ENCODE measurements around the gene ASTN1.
"Not testable (repeated sequence)": the region's sequence is repeated elsewhere in the genome, so short reads cannot be mapped to it uniquely, and the experiment has no call there.

ASTN1 gene

DNA sequence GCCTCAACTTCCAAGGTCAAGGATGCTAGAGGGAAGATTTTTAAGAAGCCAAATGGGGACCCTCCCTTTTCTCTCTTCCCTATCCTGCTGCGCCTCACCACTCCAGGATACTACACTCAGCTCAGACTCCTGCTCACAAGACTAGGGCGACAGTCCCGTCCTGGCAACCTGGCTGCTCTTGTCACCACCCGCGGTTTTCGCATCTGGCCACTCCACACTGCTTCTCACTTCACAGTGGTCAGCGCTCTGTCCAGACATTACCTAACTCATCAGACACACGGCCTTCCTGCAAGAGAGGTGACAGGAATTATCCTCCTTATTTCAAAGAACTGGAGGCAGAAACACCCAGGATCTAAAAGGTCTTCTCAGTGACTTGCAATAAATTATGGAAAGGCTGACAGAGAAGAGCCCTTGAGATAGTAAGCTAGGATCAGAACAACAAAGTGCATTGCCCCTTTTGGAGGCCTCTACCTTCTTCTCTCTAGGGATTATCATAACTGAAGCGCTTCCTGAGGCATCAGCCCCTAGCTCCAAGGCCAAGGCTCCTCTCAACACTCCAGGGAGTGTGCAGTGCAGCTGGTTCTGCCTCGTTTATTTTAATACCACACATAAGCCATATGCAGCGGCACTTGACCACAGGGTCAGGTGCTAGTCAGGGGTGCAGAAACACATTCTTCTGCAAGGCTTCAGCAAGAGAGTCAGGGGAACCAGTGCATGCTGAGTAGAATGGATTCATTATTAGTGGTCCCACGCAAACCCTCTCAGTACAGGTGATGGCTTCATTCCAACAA, 41.9 kb downstream of the ASTN1 start:
- no peak overlapping the region for H3K4me3 ChIP-seq (ENCODE audit: low read length)
- no peak for DNase-seq (ENCODE audit: low read depth, low spot score)

DNA sequence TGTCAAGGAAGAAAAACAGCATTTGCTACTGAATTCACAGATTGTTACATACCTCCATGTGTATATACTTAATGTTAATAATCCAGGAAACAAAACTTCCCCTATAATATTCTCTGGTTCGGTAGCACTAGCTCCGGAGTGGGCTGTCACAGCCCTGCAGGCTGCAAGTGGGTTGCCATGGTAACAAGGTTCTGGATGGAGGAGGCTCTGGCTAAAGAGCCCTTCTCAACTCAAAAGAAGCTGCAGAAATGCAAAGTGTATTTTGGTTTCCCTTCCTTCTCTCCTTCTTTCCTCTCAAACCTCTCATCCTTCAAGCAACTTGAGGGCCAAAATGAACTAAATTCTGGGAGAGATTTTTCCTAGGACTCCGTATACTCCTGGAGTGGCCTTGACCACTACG, 45.2 kb downstream of the ASTN1 start:
- DNase-seq (ENCODE audit: low read depth, low spot score) = no peak
- H3K4me3 ChIP-seq (ENCODE audit: low read length) = no peak overlapping the region

DNA sequence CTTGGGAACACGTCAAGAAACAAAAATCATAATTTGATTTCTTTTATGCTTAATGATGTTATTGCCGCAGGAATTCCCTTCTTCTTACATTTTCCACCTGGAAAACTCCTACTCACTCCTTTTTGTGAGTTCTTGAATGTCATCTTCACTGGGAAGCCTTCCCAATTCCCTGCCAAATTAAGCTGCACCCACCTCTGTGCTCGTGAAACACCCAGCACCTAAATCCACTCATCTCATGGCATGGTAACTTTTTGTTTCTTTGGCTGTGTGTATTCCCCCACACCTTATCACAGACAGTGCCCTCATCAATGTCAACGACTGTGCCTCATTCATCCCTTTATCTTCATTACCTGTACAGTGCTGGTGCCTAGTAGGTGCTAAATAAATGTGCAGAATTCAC, 45.6 kb downstream of the ASTN1 start:
- no peak for DNase-seq (ENCODE audit: low read depth, low spot score)
- H3K4me3 ChIP-seq (ENCODE audit: low read length) = no peak overlapping the region

DNA sequence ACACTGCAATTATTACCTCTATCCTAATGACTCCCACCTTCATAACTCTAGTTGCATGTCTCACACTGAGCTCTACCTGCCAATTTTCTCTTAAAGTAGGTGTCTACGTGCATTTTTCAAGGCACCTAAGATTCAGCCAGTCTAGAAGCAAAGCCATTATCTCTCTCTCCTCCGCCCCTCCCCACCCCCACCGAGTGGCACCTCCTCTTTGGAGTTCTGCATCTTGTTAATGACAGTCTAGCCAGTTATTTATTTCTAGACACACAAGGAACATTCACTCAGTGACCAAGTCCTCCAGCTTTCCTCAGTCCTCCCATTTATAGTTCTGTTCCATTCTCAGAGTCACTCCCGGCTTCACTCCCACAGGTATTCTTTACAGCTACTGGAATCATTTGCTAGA, 47.6 kb downstream of the ASTN1 start:
- DNase-seq (ENCODE audit: low read depth, low spot score) = no peak
- H3K4me3 ChIP-seq (ENCODE audit: low read length) = no peak overlapping the region

DNA sequence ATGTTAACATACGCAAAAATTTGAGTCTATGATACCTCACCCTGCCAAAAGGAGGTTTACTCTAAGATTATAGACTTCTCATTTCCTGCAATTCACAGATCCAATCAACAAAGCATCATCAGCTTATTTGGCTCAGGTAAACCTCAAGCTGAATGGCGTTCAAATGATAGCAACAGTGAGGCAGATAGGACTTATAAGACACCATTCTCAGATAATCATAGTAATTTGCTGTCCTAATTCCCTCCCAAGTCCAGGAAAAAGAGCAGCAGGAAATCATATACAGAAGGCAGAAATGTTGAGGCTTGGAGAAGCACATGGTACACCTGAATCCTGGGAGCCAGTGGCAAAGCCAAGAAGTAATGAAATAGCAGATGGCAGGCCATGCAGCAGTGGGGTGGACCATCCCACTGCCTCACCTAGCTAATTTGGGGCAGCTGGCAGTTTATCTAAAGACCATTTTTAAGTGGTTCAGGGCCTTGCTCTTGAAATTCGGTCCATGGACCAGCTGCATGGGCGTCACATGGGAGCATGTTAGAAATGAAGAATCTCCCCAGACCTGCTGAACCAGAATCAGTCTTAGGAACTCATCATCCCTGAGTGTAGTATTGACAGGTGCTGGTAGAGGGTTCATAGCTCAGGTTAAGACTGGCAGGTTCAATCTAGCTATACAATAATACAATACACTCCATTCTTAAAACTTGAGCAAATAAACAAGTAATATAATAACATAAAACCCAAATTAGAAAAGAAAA, 57.7 kb downstream of the ASTN1 start:
- DNase-seq (ENCODE audit: low read depth, low spot score) = no peak
- H3K4me3 ChIP-seq (ENCODE audit: low read length) = no peak overlapping the region

DNA sequence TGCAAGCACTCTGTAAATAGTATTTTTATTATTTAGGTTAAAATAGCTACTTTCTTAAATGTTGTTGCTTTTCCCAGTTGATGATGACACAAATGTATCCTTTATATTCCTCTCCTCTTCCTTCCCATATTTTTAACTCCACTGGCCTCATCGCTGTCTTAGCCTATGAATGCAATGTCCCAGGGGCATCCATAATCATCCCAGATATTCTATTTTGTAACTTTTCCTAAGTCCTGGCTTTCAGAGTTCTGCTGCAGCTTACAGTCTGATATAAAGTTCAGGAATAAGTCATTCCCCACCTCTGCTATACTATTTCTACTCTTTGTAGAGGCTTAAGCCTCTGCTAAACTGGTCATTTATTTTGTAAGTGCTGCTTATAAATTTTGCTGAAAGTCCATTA, 58.3 kb downstream of the ASTN1 start:
- no peak overlapping the region for H3K4me3 ChIP-seq (ENCODE audit: low read length)
- no peak for DNase-seq (ENCODE audit: low read depth, low spot score)

DNA sequence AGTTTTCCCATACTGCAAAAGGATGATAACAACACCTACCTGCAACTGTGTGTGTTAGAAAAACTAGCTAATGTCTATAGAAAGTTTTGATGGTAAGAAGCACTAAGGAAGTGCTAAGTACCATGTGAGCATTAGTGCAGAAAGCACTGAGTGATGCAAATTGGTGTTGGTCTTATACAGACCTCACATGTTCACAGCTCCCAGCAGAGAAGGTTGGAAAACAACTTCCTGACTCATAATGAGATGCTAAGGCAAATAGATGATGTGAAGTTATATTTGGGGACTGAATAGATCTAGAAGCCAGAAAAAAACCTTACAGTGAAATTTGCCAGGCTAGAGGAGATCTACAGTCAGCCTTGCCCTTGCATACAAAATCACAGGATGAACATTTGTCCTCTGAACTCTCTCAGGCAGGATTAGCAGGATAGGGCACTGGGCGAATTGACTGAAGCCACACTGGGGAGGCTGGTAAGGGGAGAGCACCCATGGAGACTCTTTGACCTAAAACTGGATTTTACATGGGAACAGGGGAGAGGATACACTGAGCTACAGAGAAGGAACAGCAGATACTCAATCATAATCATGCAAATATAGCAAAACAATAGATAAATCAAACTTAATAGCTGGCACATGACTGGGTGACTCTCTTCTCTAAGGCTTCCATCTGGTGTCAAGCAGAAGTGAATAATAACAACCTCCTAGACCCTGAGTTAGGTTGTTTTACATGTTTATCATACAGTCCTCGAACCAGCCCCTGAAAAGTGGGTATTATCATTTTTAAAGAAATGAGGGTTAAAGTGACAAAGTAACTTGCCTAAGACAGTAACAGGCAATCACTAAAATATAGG, 61.3 kb downstream of the ASTN1 start:
- H3K4me3 ChIP-seq (ENCODE audit: low read length) = no peak overlapping the region
- DNase-seq (ENCODE audit: low read depth, low spot score) = peak; percentile 1

DNA sequence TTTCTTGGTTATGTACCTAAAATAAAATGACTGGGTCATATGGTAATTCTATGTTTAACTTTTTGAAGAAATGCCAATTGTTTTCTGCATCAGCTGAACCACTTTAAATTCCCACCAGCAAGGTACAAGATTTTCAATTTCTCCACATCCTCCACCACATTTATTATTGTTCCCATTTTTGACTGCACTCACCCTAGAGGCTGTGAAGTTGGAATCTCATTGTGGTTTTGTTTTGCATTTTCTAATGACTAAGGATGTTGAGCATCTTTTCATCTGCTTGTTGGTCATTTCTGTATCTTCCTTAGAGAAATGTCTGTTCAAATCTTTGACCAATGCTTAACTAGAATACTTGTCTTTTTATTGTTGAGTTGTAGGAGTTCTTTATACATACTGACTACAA, 72.5 kb downstream of the ASTN1 start:
- H3K4me3 ChIP-seq (ENCODE audit: low read length) = no peak overlapping the region
- no peak for DNase-seq (ENCODE audit: low read depth, low spot score)

DNA sequence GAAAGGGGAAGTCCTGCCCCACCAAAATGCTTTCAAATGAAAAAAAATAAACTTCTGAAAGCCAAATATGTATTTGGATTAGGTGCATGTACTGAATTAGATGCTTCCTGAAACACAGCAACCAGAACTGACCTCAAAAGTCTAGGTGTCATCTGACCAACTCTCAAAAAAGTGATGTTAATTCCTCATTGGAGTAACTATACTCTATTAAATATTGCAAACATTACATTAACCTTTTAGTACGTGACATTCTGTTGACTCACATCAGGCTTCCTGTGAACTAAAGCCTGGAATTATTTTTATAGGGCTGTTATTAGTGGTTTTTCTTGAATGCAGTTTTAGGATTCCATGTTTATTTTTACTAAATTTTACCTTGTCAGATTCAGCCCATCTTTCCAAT, 73.5 kb downstream of the ASTN1 start:
- H3K4me3 ChIP-seq (ENCODE audit: low read length) = no peak overlapping the region
- no peak for DNase-seq (ENCODE audit: low read depth, low spot score)

DNA sequence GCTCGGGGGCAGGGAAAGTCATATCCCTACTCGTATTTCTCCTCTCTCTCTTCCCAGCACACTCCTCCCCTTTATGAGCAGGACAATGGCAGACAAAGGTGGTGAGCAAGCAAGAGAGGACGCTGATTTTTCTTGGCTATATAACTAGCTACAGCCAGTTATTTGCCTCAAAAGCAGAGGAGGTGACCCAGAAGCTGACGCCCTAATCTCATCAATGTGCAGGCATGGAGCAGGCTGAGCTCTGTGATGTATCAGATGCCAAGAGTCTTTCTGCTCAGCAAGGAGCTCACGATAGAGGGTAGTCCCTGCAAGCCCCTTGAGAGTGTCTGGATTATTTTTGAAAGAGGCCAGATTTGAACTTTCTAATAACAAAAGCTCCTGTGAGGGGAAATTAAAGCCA, 75.5 kb downstream of the ASTN1 start:
- H3K4me3 ChIP-seq (ENCODE audit: low read length) = no peak overlapping the region
- no peak for DNase-seq (ENCODE audit: low read depth, low spot score)

DNA sequence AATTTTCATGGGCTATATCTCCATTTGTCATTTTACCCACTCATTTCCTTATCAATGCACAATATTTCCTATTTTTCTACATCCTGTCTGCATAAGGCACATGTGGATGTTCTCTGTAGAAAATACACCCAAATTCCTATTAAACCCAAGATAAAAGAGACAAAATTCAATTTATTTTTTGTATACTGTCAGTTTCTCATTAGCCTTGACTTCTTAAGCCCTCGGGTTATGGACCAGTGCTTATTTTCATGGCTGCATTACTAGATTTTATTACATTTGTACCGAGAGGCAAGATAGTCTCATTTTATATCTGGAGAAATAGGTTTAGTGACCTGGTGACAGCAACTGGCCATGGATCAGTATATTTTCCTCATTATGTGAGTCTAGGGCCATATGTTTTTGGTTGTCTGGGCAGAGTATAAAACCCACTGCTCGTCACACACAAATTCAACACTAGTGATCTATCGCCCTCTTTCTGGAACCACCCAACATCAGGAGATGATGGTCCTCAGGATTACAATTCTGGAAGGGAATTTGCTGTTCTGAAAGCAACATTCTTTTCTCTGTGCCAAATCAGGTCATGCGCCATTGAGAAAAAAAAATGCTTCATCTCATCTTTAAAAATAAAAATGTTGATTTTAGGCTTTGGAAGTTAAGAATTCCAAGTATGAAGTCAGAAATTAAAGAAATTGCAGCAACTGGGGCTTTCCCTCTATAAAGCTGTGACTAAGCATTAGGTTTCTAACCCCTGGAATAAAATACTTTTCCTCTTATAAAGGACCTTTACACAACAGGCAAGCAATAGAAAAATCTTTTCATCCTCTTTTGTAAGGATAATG, 81.4 kb downstream of the ASTN1 start:
- DNase-seq (ENCODE audit: low read depth, low spot score) = no peak

DNA sequence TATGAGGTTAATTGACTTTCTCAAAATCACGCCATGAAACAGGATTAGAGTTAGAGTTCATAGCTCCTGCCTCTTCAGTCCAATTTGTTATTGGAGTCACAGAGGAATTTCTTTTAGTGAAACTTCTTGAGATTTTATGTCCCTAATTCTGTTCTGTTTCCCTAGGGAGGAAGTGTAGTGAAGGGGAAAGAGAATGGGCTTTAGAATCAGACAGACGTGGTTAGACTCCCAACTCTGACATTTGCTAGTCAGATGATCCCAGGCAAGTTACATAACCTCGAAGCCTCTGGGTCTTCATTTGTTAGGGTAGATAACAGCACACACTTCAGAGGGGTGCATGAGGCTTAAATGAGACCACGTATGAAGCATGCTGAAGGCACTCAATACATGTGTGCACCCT, 83.9 kb downstream of the ASTN1 start:
- DNase-seq (ENCODE audit: low read depth, low spot score) = no peak
- no peak overlapping the region for H3K4me3 ChIP-seq (ENCODE audit: low read length)

More for the DNA sequence above, 81.4 kb downstream of the ASTN1 start:
- no peak overlapping the region for H3K4me3 ChIP-seq (ENCODE audit: low read length)

DNA sequence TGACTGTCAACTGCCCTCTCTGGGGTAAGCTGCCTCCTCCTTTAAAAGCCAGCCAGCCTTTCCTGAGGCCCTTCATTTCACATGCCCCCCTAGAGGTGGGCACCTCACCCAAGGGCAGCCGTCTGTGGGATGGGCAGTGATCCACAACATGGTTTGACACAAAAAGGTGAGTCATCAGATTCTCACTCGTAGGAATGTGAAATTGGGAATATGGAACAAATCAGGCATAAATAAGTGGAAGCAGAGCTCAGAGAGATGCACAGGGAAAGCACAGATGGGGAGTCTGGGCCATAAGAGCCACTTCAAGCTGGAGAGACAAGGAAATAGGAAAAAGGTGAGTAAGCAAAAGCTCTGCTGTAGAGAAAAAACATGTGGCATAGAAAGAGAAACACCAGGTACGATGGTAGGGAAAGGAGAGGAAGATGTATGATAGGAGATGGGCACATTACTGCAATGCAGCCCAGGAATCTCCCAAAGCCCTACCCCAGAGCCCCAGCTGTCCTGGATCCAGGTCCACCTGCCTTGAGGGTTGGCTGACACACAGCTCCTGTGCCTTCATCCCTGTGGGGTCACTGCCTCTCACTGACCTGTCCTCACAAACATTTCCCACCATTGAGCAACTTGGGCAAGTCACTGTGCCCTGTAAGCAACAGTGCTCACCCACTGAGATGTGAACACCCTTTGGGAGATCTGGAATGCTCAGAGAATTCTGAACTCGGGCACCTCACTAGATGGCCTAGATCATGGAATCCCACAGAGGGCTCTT, 86.6 kb downstream of the ASTN1 start:
- DNase-seq (ENCODE audit: low read depth, low spot score) = no peak
- H3K4me3 ChIP-seq (ENCODE audit: low read length) = no peak overlapping the region

DNA sequence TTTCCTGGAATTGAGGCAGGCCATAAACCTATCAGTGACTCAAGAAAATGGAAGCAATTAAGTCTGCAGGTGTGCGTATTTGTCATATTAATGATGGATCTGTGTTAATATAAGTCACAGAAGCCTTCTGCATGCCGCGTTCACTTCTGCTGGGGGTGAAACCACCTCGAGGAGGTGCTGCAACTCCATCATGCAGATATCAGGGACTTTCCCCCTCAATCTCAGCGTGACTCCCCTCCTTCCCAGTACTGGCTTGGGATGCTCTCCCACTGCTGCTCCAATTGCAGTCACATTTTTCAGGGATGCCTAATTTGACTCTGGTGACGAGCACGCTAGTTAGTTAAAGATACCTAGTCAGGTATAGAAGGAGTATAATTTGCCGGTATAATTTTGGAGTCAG, 87.5 kb downstream of the ASTN1 start:
- no peak for DNase-seq (ENCODE audit: low read depth, low spot score)
- no peak overlapping the region for H3K4me3 ChIP-seq (ENCODE audit: low read length)

DNA sequence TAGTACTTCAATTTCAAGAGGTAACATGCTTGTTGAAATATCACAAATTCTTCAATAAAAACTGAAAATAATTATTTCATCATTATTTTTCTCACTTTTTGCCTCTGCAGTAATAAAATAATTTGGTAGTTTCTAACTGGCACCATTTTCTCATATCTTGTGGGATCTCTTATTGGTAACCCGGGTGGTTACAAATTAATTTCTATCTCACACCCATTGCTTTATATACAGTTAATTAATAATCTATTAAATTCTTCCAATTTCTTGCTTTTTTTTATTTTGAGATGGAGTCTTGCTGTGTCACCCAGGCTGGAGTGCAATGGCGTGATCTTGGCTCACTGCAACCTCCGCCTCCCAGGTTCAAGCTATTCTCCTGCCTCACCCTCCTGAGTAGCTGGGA, 89.7 kb downstream of the ASTN1 start:
- not testable (repeated sequence) for DNase-seq (ENCODE audit: low read depth, low spot score); H3K4me3 ChIP-seq (ENCODE audit: low read length)

DNA sequence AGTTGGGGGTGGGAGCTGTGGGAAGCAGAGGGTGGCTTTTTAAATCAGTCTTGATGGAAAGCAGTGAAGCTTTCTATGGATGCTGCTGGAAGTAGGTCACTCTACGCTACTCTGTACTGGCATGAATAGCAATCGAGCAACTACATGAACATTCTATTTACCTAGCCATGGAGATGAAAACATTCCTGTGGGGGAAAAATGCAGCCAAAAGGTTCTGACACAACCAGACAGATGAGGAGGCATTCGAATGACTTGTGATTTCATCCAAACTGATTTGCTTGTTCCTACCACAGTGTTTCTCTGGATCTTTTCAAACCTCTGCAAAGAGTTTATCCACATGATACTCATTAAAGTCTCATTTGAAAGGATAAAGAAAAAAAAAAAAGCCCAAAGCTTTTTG, 95.0 kb downstream of the ASTN1 start:
- H3K4me3 ChIP-seq (ENCODE audit: low read length) = no peak overlapping the region
- DNase-seq (ENCODE audit: low read depth, low spot score) = no peak

DNA sequence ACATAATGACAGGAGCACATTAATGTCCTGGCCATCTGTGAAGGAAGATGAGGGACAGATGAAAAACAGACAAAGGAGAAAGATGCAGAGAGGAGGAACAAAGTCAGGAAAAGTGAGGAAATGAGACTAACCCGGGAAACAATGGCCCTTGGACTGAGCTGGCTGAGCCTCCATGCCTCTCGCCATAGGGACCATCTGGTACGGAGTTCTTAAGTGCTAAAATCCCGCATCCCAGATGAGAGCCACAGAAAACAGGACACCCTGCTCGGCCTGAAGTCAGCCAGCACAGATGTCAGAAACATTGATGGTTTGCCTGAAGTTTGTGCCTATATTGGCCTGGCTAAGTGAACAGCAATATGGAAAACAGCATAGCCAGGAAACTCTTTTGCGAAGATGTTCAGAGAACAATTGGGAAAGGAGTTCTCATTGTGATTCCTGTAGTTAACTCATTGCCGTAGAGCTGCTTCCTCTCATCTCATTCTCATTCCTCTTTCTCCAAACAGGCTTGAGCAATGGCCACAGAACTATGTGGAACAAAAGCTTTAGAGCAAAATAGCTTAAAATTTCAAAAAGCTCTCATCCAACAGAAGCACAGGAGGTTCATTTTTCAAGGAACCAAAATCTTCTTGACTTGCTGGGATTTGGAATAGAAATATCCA, 96.6 kb downstream of the ASTN1 start:
- no peak for DNase-seq (ENCODE audit: low read depth, low spot score)
- H3K4me3 ChIP-seq (ENCODE audit: low read length) = no peak overlapping the region

DNA sequence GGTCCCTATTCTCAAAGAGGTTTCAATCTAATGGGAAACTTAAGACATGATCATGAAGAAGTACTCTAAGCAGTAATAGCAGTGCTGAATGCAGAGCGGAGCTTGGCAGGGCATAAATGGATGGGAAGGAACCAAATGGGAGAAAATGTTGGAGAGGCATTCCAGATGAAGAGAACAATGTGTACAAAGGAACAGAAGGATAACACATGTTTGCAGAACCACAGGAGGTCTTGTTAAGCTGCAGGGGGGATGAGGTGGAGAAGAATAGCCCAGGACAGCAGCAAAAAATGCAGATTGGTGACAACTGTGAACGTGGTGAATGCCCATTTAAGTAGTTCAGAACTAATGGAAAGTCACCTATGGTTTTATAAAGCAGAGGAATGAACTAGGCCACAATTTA, 99.1 kb downstream of the ASTN1 start:
- no peak for DNase-seq (ENCODE audit: low read depth, low spot score)
- H3K4me3 ChIP-seq (ENCODE audit: low read length) = no peak overlapping the region
